HG03354 (cell line): ENCODE data around the gene CCDC188.
"Not testable (repeated sequence)": the region's sequence is repeated elsewhere in the genome, so short reads cannot be mapped to it uniquely, and the experiment has no call there.

Source experiments
- ATAC-seq: cut with Tn5 transposase; IDR thresholded peaks from one replicate; pipeline ENCODE4 v1.9.1; 2021; ENCODE audit warnings: mild to moderate bottlenecking; ENCODE audit not compliant: unreplicated experiment, poor library complexity, severe bottlenecking

Gene CCDC188

GRCh38 chr22:20173246-20173645, 22.4 kb upstream of the CCDC188 start:
- no peak for ATAC-seq

- ATAC-seq, result no peak
Measured at GRCh38 chr22:20172141-20172613, 21.3 kb upstream of the CCDC188 start.

- ATAC-seq, result no peak
Measured at GRCh38 chr22:20171288-20172140, 20.7 kb upstream of the CCDC188 start.

- no peak for ATAC-seq
Measured at GRCh38 chr22:20170170-20170569, 19.3 kb upstream of the CCDC188 start.

- no peak for ATAC-seq
Measured at GRCh38 chr22:20169253-20169822, 18.5 kb upstream of the CCDC188 start.

- ATAC-seq, result no peak
Measured at GRCh38 chr22:20167643-20168322, 16.9 kb upstream of the CCDC188 start.

GRCh38 chr22:20166703-20167102, 15.8 kb upstream of the CCDC188 start:
- ATAC-seq, result no peak

- no peak for ATAC-seq
Measured at GRCh38 chr22:20165913-20166312, 15.1 kb upstream of the CCDC188 start.

GRCh38 chr22:20165421-20165820, 14.6 kb upstream of the CCDC188 start:
- no peak for ATAC-seq

- no peak for ATAC-seq
Measured at GRCh38 chr22:20164863-20165262, 14.0 kb upstream of the CCDC188 start.

- no peak for ATAC-seq
Measured at GRCh38 chr22:20160041-20160440, 9.2 kb upstream of the CCDC188 start.

GRCh38 chr22:20159531-20159930, 8.7 kb upstream of the CCDC188 start:
- ATAC-seq, result not testable (repeated sequence)

- no peak for ATAC-seq
Measured at GRCh38 chr22:20159076-20159475, 8.2 kb upstream of the CCDC188 start.

GRCh38 chr22:20158391-20159036, 7.7 kb upstream of the CCDC188 start:
- no peak for ATAC-seq

GRCh38 chr22:20157430-20158183, 6.8 kb upstream of the CCDC188 start:
- no peak for ATAC-seq

GRCh38 chr22:20156611-20157429, 6.0 kb upstream of the CCDC188 start:
- no peak for ATAC-seq

- ATAC-seq, result no peak
Measured at GRCh38 chr22:20156042-20156389, 5.2 kb upstream of the CCDC188 start.

- no peak for ATAC-seq
Measured at GRCh38 chr22:20155330-20156041, 4.6 kb upstream of the CCDC188 start.
